Endothelial cell of umbilical vein (primary cell): Measurements from ENCODE around the gene CARD9.

ENCODE experiments used
- POLR2A ChIP-seq: IDR thresholded peaks from 2 replicates; pipeline ENCODE4 v1.6.1; 2012; ENCODE audit warnings: low read depth, mild to moderate bottlenecking, control low read depth, low read length
- POLR2AphosphoS5 ChIP-seq: IDR thresholded peaks from 2 replicates; pipeline ENCODE4 v1.6.1; 2012; ENCODE audit warnings: low read depth, mild to moderate bottlenecking, control low read depth, low read length, moderate library complexity; ENCODE audit not compliant: insufficient read depth
- TF ChIP-seq, protein P1 (sequence below), 2 donors: IDR thresholded peaks; 1 replicate in 1 of 2; 2 replicates in 1 of 2; pipeline ENCODE4 v1.5.1; 2011; ENCODE audit warnings: low read length in 2 of 2, mild to moderate bottlenecking in 2 of 2, moderate library complexity in 2 of 2, control low read depth in 1 of 2, inconsistent platforms in 1 of 2, low read depth in 1 of 2; ENCODE audit not compliant: insufficient read depth in 1 of 2; ENCODE audit errors: extremely low read depth in 1 of 2

DNA sequence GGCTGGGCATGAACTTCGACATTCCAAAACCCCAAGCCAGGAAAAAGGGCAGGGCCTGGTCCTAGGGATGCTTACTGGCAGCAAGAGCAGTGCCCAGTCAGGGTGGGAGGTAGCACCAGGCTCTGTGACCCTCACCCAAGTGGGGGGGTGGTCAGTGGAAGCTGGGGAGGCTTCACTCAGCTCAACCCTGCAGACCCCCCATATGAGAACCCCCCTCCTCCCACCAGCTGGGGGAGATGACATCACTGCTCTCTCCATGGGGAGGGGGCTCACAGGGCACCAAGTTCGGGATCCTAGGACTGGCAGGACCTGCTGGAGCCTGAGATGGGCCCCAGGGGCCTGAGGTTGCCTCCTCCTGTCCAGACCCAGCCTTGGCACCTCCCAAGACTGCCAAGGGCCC, 14.6 kb downstream of the CARD9 start:
- TF ChIP-seq, protein P1, sequence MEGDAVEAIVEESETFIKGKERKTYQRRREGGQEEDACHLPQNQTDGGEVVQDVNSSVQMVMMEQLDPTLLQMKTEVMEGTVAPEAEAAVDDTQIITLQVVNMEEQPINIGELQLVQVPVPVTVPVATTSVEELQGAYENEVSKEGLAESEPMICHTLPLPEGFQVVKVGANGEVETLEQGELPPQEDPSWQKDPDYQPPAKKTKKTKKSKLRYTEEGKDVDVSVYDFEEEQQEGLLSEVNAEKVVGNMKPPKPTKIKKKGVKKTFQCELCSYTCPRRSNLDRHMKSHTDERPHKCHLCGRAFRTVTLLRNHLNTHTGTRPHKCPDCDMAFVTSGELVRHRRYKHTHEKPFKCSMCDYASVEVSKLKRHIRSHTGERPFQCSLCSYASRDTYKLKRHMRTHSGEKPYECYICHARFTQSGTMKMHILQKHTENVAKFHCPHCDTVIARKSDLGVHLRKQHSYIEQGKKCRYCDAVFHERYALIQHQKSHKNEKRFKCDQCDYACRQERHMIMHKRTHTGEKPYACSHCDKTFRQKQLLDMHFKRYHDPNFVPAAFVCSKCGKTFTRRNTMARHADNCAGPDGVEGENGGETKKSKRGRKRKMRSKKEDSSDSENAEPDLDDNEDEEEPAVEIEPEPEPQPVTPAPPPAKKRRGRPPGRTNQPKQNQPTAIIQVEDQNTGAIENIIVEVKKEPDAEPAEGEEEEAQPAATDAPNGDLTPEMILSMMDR (IDR thresholded peaks at IDR 0.05; ENCODE audit: extremely low read depth in 1 of 2, insufficient read depth in 1 of 2, low read depth in 1 of 2, low read length in 2 of 2), result no peak
- TF ChIP-seq POLR2A (no peak), POLR2AphosphoS5 (peak; percentile 24)
